Kidney (tissue), 14 donors: ENCODE measurements around the gene GNA12. TPM values are rescaled to one million over a fixed set of nuclear protein-coding genes. Genes with fewer than 3 reads are reported as not detected.
A peak's percentile ranks its signal among the peaks of the same experiment; 100 is the strongest.

ENCODE experiments used
- DNase-seq, 5 donors: peaks; one replicate each; pipeline ENCODE4 v3.0.0-alpha.2; 2013 to 2020
- FAIRE-seq: peaks from 2 replicates; lab custom pipeline; 2012; peaks lifted over from hg19 to GRCh38; lab: Jason Lieb, UNC
- H3K27ac ChIP-seq, 2 donors: one replicate each; pipeline ENCODE4 v1.7.0; 2013; ENCODE audit warnings: low read depth in 2 of 2, low read length in 2 of 2, inconsistent platforms in 1 of 2
- H3K27me3 ChIP-seq: one replicate; pipeline ENCODE4 v1.7.1; 2013; ENCODE audit warnings: low read length, inconsistent platforms; ENCODE audit not compliant: control insufficient read depth, insufficient read depth
- H3K36me3 ChIP-seq, 3 donors: one replicate each; pipeline versions ENCODE4 v1.7.0 to v1.7.1; 2013; ENCODE audit warnings: low read length in 3 of 3, control low read depth in 1 of 3, inconsistent platforms in 1 of 3; ENCODE audit not compliant: insufficient read depth in 3 of 3, control insufficient read depth in 2 of 3
- H3K4me1 ChIP-seq, 3 donors: one replicate each; pipeline versions ENCODE4 v1.7.0 to v1.7.1; 2013; ENCODE audit warnings: low read length in 3 of 3, inconsistent platforms in 1 of 3, low read depth in 1 of 3; ENCODE audit not compliant: control insufficient read depth in 2 of 3, insufficient read depth in 2 of 3
- H3K4me3 ChIP-seq, 3 donors: one replicate each; pipeline versions ENCODE4 v1.7.0 to v1.8.1; 2013; ENCODE audit warnings: low read length in 3 of 3, control low read depth in 1 of 3, inconsistent platforms in 1 of 3
- H3K9ac ChIP-seq, 3 donors: one replicate each; pipeline versions ENCODE4 v1.7.0 to v1.7.1; 2013; ENCODE audit warnings: low read length in 3 of 3, control low read depth in 1 of 3, inconsistent platforms in 1 of 3
- H3K9me3 ChIP-seq, 3 donors: one replicate each; pipeline versions ENCODE4 v1.7.0 to v1.7.1; 2013; ENCODE audit warnings: low read length in 3 of 3, control low read depth in 1 of 3, inconsistent platforms in 1 of 3; ENCODE audit not compliant: control insufficient read depth in 2 of 3, insufficient read depth in 1 of 3
- CTCF ChIP-seq: IDR thresholded peaks from 3 replicates; pipeline ENCODE4 v1.5.1; 2012; ENCODE audit warnings: mild to moderate bottlenecking, moderate library complexity, borderline replicate concordance; ENCODE audit not compliant: insufficient read depth; ENCODE audit errors: extremely low read depth
- intact Hi-C: fragments of 100-400 bp; cut with DNase I; formaldehyde crosslinking; loops from one replicate; pipeline ENCODE4 v1.11.1; 2022
- polyA plus RNA-seq: library from polyadenylated mRNA; stranded (reverse); fragments of 350-450 nt; fragmentation: Illumina TruSeq; extraction: RNeasy Lipid Tissue Mini Kit (QIAGEN cat#74804); gene quantifications from one replicate; pipeline ENCODE4 v1.2.3, GENCODE V29; 2014; ENCODE audit warnings: low read depth, low replicate concordance; ENCODE audit not compliant: insufficient read depth
- total RNA-seq: library from RNA; stranded (reverse); fragmentation: NEBNext Ultra II Directional; extraction: Animal tissue kit (Norgen Biotek cat#: 25700); gene quantifications from one replicate; pipeline ENCODE4 v1.2.1, GENCODE V29; 2021
- donor health status: control.
- donor health status: control.
- donor health status: control.
- donor health status: control.
- donor health status: control.
- donor health status: DM: yes; HTN: yes; CAD: no.
- donor health status: Normal renal cell carcinoma (clear cell type).

Gene GNA12
- total and polyA plus RNA-seq, 2 donors from 2014 or later = 16.5 to 41.1 TPM

GRCh38 chr7:2812831-2813230 lies 31.3 kb downstream of the GNA12 start:
- DNase-seq = no peak
- no peaks in the 10 kb centered on the region for H3K27me3 ChIP-seq
- intact Hi-C loops = no loop called here

GRCh38 chr7:2812114-2812487 lies 32.0 kb downstream of the GNA12 start:
- H3K27me3 ChIP-seq = no peaks in the 10 kb centered on the region
- H3K4me3 ChIP-seq = no peak overlapping the region
- H3K9ac ChIP-seq = no peak overlapping the region
- H3K4me1 ChIP-seq = peaks cover 0 to 14% (median 6%) of the 10 kb centered on the region in 3 donors
- FAIRE-seq (no peak), DNase-seq (peak in 2 of 5 donors; percentile 52 to 84)
- intact Hi-C loops = no loop called here
- H3K27ac ChIP-seq = peak overlapping the region; percentile 53 to 54
- no peaks in the 10 kb centered on the region for H3K9me3 ChIP-seq
- no peak for TF ChIP-seq CTCF
- no peaks in the 10 kb centered on the region for H3K36me3 ChIP-seq

More at GRCh38 chr7:2812831-2813230, 31.3 kb downstream of the GNA12 start:
- Histone ChIP-seq H3K36me3 (no peaks in the 10 kb centered on the region), H3K9me3 (no peaks in the 10 kb centered on the region), H3K4me3 (no peak overlapping the region), H3K4me1 (peaks cover 0 to 14% (median 11%) of the 10 kb centered on the region in 3 donors), H3K9ac (no peak overlapping the region), H3K27ac (no peak overlapping the region)
- no peak for FAIRE-seq
- TF ChIP-seq CTCF = no peak

- no peaks in the 10 kb centered on the region for H3K27me3 ChIP-seq
- intact Hi-C loops = no loop called here
- no peak for TF ChIP-seq CTCF
- H3K9me3 ChIP-seq = no peaks in the 10 kb centered on the region
- FAIRE-seq = no peak
- peak overlapping the region in 1 of 3 donors; percentile 25 for H3K4me3 ChIP-seq
- peak overlapping the region; percentile 53 to 54 for H3K27ac ChIP-seq
- no peaks in the 10 kb centered on the region for H3K36me3 ChIP-seq
- peaks cover 0 to 14% (median 6%) of the 10 kb centered on the region in 3 donors for H3K4me1 ChIP-seq
- no peak overlapping the region for H3K9ac ChIP-seq
- no peak for DNase-seq
Observed at GRCh38 chr7:2811476-2812113, 32.5 kb downstream of the GNA12 start.
